Posterior vena cava (tissue), 2 donors: ENCODE data around the gene CAPN14. TPM values are rescaled to one million over a fixed set of nuclear protein-coding genes. Genes with fewer than 3 reads are reported as not detected.
A peak's percentile ranks its signal among the peaks of the same experiment; 100 is the strongest.

Experiments used
- DNase-seq: peaks from one replicate; pipeline ENCODE4 v3.0.0-alpha.2; 2020; ENCODE audit warnings: low spot score
- intact Hi-C, 2 donors: fragments of 100-400 bp; cut with DNase I; formaldehyde crosslinking; loops; one replicate each; pipeline versions ENCODE4 v1.14.1 to v1.14.2; 2022 to 2023
- total RNA-seq, 2 donors: library from RNA; stranded (reverse); fragmentation: NEBNext Ultra II Directional; extraction: Animal tissue kit (Norgen Biotek cat#: 25700); gene quantifications; one replicate each; pipeline ENCODE4 v1.2.1, GENCODE V29; 2021
- donor health status: DM: yes; HTN: yes; CAD: no.
- donor health status: DM: yes; HTN: yes; CAD: no.

CAPN14 gene
- total RNA-seq, 2 donors from 2014 or later = 0.09 to 0.14 TPM

GRCh38 chr2:31168291-31168690, 49.0 kb downstream of the CAPN14 start:
- intact Hi-C loops = loop anchor here in 1 of 2 donors (2.0 to 10.0 kb wide), 2 partner anchors 167 to 455 kb away; no protein-coding TSS in a partner anchor
- DNase-seq = no peak

- intact Hi-C loops = loop anchor here in 1 of 2 donors (10.0 kb wide), 1 partner anchor 168 kb away; no protein-coding TSS in a partner anchor
These were observed 50.4 kb downstream of the CAPN14 start for GRCh38 chr2:31166925-31167324.

GRCh38 chr2:31163011-31163539, 54.2 kb downstream of the CAPN14 start:
- intact Hi-C loops = loop anchor here in 1 of 2 donors (10.0 kb wide), 1 partner anchor 172 kb away; no protein-coding TSS in a partner anchor
- no peak for DNase-seq

More at GRCh38 chr2:31166925-31167324, 50.4 kb downstream of the CAPN14 start:
- no peak for DNase-seq

GRCh38 chr2:31161637-31162036, 55.7 kb downstream of the CAPN14 start:
- intact Hi-C loops = loop anchor here in 1 of 2 donors (10.0 kb wide), 1 partner anchor 173 kb away; no protein-coding TSS in a partner anchor
- DNase-seq = no peak

- intact Hi-C loops = no loop called here
- DNase-seq = no peak
These were observed 65.8 kb downstream of the CAPN14 start for GRCh38 chr2:31151501-31151900.

GRCh38 chr2:31150120-31150670, 67.1 kb downstream of the CAPN14 start:
- no peak for DNase-seq
- intact Hi-C loops = no loop called here

- no peak for DNase-seq
- intact Hi-C loops = no loop called here
These were observed 68.8 kb downstream of the CAPN14 start for GRCh38 chr2:31148514-31148913.

- intact Hi-C loops = no loop called here
These were observed 69.7 kb downstream of the CAPN14 start for GRCh38 chr2:31147645-31148044.

GRCh38 chr2:31142110-31142509, 75.2 kb downstream of the CAPN14 start:
- intact Hi-C loops = no loop called here
- DNase-seq = no peak

More at GRCh38 chr2:31147645-31148044, 69.7 kb downstream of the CAPN14 start:
- DNase-seq = no peak

- intact Hi-C loops = no loop called here
- no peak for DNase-seq
These were observed 75.8 kb downstream of the CAPN14 start for GRCh38 chr2:31141443-31142085.

- intact Hi-C loops = no loop called here
- no peak for DNase-seq
These were observed 77.2 kb downstream of the CAPN14 start for GRCh38 chr2:31140151-31140550.

GRCh38 chr2:31139671-31140070, 77.6 kb downstream of the CAPN14 start:
- intact Hi-C loops = no loop called here
- no peak for DNase-seq

- peak; percentile 86 for DNase-seq
- intact Hi-C loops = no loop called here
These were observed 79.0 kb downstream of the CAPN14 start, which contains the start of gene GALNT14 for GRCh38 chr2:31138037-31138962. Gene GALNT14, minus strand, starts transcription at chr2:31138440. Its CDS starts 354 bp downstream, at chr2:31138086.

GRCh38 chr2:31137211-31138036, 79.9 kb downstream of the CAPN14 start:
- no peak for DNase-seq
- intact Hi-C loops = no loop called here

- DNase-seq = no peak
- intact Hi-C loops = no loop called here
These were observed 80.6 kb downstream of the CAPN14 start for GRCh38 chr2:31136732-31137131.

GRCh38 chr2:31136000-31136399, 81.3 kb downstream of the CAPN14 start:
- intact Hi-C loops = no loop called here
- no peak for DNase-seq

GRCh38 chr2:31134480-31134879, 82.8 kb downstream of the CAPN14 start:
- no peak for DNase-seq
- intact Hi-C loops = no loop called here

- intact Hi-C loops = no loop called here
- DNase-seq = no peak
These were observed 84.5 kb downstream of the CAPN14 start for GRCh38 chr2:31132786-31133185.

GRCh38 chr2:31131871-31132270, 85.4 kb downstream of the CAPN14 start:
- DNase-seq = no peak
- intact Hi-C loops = no loop called here
